ENCODE data around the gene CHST11. TPM values are rescaled to one million over a fixed set of nuclear protein-coding genes. Genes with fewer than 3 reads are reported as not detected.

The CHST11 gene
- total RNA-seq, 3 donors from 2014 or later = 12.5 to 16.4 (median 15.5) TPM

DNA sequence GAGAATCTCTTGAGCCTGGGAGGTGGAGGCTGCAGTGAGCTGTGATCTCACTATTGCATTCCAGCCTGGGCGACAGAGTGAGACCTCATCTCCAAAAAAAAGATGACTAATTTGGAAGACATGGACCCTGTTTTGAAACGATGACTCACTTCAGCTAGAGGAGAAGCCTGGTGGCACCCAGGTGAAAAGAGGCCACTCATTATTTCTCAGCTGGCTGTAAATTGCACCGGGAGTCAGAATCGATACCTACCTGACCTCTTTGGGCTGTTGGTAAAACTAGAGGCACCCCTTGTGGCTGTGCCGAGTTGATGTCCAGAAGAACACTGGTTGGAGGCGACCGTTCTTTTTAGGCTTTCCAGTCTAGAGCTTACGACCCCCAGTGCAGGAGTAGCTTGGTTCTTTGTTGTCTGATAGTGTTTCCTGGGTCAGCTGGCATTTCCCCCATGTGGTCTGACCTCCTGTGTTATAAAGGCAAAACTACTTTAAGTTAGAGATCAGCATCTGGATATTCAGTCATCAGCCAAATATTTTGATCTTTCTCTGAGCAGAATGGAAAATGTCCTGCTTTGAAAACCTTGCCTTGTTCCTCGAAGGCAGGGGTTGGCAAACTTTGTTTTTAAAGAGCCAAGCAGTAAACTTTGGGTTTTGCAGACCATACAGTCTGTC is 93.2 kb downstream of the CHST11 start:
- DNase-seq (ENCODE audit: low spot score in 2 of 2) = no peak
- no peaks in the 10 kb centered on the region for H3K4me1 ChIP-seq
- H3K9me3 ChIP-seq = peaks cover 0 to 11% of the 10 kb centered on the region in 2 donors
- TF ChIP-seq, protein P1, sequence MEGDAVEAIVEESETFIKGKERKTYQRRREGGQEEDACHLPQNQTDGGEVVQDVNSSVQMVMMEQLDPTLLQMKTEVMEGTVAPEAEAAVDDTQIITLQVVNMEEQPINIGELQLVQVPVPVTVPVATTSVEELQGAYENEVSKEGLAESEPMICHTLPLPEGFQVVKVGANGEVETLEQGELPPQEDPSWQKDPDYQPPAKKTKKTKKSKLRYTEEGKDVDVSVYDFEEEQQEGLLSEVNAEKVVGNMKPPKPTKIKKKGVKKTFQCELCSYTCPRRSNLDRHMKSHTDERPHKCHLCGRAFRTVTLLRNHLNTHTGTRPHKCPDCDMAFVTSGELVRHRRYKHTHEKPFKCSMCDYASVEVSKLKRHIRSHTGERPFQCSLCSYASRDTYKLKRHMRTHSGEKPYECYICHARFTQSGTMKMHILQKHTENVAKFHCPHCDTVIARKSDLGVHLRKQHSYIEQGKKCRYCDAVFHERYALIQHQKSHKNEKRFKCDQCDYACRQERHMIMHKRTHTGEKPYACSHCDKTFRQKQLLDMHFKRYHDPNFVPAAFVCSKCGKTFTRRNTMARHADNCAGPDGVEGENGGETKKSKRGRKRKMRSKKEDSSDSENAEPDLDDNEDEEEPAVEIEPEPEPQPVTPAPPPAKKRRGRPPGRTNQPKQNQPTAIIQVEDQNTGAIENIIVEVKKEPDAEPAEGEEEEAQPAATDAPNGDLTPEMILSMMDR (IDR thresholded peaks at IDR 0.05) = no peak
- TF ChIP-seq POLR2AphosphoS5 (IDR thresholded peaks at IDR 0.05) (no peak), POLR2A (IDR thresholded peaks at IDR 0.05) (no peak)
- no peak overlapping the region for H3K4me3 ChIP-seq
- H3K27ac ChIP-seq = no peak overlapping the region
- H3K27me3 ChIP-seq = no peaks in the 10 kb centered on the region
- intact Hi-C loops (cut with DNase I; ENCODE audit: low total_unique reads) = no loop called here
- no peaks in the 10 kb centered on the region for H3K36me3 ChIP-seq

DNA sequence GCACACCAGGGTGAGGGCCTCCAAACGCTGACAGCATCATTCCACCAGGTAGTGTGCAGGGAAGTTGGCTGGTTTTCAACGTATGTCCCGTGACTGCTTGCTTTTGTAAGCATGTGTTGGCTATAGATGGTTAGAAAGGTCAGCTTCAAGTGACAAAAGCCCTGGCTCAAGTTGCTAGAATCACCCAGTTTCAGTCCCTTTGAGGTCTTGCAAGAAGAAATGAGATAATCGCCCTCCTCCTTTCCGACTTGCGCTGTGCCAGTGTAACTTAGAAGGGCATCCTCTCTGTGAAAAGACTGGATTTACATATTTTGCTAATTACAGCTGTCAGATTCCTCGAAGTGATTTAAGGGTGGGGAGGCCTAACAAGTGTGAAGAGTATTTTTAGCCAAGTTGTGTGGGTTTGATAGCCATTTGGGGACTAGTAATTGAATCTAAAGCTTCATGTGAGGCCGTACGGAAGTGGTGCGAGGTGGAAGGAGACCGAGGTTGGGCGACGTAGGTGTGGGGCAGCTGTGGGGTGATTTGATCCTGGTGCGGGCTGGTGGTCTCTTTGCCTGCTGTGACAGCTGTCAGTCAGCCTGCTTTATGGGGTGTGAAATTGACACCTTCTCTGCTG is 94.7 kb downstream of the CHST11 start:
- Histone ChIP-seq H3K27ac (no peak overlapping the region), H3K4me3 (no peak overlapping the region), H3K4me1 (no peaks in the 10 kb centered on the region), H3K9me3 (peaks cover 0 to 11% of the 10 kb centered on the region in 2 donors), H3K27me3 (no peaks in the 10 kb centered on the region), H3K36me3 (no peaks in the 10 kb centered on the region)
- intact Hi-C loops (cut with DNase I; ENCODE audit: low total_unique reads) = no loop called here
- TF ChIP-seq, protein P1 (IDR thresholded peaks at IDR 0.05) = no peak
- TF ChIP-seq POLR2A (IDR thresholded peaks at IDR 0.05) = no peak
- TF ChIP-seq POLR2AphosphoS5 (IDR thresholded peaks at IDR 0.05) = no peak
- no peak for DNase-seq (ENCODE audit: low spot score in 2 of 2)

DNA sequence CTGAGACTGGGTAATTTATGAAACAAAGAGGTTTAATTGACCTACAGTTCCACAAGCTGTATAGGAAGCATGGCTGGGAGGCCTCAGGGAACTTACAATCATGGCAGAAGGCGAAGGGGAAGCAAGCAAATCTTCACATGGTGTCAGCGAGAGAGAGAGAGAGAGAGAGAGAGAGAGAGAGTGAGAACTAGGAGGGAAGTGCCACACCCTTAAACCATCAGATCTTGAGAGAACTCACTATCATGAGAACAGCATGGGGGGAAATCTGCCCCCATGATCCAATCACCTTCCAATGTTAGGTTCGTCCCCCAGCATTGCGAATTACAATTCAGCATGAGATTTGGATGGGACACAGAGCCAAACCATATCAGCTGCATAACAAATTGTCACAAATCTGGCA is 96.7 kb downstream of the CHST11 start:
- H3K27me3 ChIP-seq = no peaks in the 10 kb centered on the region
- no peak overlapping the region for H3K4me3 ChIP-seq
- no peaks in the 10 kb centered on the region for H3K36me3 ChIP-seq
- H3K9me3 ChIP-seq = peaks cover 0 to 11% of the 10 kb centered on the region in 2 donors
- no peak for DNase-seq (ENCODE audit: low spot score in 2 of 2)
- TF ChIP-seq, protein P1 (IDR thresholded peaks at IDR 0.05) = no peak
- no peak for TF ChIP-seq POLR2AphosphoS5 (IDR thresholded peaks at IDR 0.05)
- no peak for TF ChIP-seq POLR2A (IDR thresholded peaks at IDR 0.05)
- H3K27ac ChIP-seq = no peak overlapping the region
- intact Hi-C loops (cut with DNase I; ENCODE audit: low total_unique reads) = no loop called here
- no peaks in the 10 kb centered on the region for H3K4me1 ChIP-seq

DNA sequence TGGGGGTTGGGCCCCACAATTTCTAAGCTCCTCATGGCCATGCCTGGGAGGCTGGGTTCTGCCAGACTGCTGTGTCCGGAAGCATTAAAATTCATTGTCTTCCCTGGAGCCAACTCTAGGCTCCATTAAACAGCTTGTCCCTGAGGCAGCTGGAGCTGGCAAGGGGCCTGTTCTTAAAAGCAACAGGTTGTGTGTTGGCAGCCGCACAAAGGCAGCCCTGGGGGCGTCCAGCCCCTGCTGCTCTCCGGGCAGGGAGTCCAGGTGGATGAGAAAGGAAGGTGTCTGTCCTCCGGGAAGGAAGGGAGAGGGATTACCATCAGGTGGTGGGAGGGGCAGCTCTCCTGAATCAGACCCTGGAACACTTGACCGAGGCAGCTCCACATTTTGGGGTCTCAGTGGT is 98.9 kb downstream of the CHST11 start:
- Histone ChIP-seq H3K9me3 (peaks cover 0 to 11% of the 10 kb centered on the region in 2 donors), H3K36me3 (no peaks in the 10 kb centered on the region)
- DNase-seq (ENCODE audit: low spot score in 2 of 2) = no peak

More for the DNA sequence above, 98.9 kb downstream of the CHST11 start:
- no peak overlapping the region for H3K27ac ChIP-seq
- no peaks in the 10 kb centered on the region for H3K27me3 ChIP-seq
- H3K4me3 ChIP-seq = no peak overlapping the region
- no peaks in the 10 kb centered on the region for H3K4me1 ChIP-seq
- intact Hi-C loops (cut with DNase I; ENCODE audit: low total_unique reads) = no loop called here
- TF ChIP-seq POLR2A (IDR thresholded peaks at IDR 0.05) = no peak
- TF ChIP-seq, protein P1 (IDR thresholded peaks at IDR 0.05) = no peak
- no peak for TF ChIP-seq POLR2AphosphoS5 (IDR thresholded peaks at IDR 0.05)

Measured in breast epithelium (tissue), 4 donors.